GM23338 (cell line): ENCODE measurements around the gene C16orf90. TPM values are rescaled to one million over a fixed set of nuclear protein-coding genes. Genes with fewer than 3 reads are reported as not detected.

Experiments
- ATAC-seq: fragments of 200-7000 bp; cut with Tn5 transposase; 3 replicates; pipeline ENCODE4 v1.9.1; 2020
- DNase-seq: peaks from one replicate; pipeline ENCODE4 v3.0.0-alpha.2; 2015; ENCODE audit warnings: low spot score
- H2AFZ ChIP-seq: fragments of 200-600 bp; sonication (generic); 2 replicates; pipeline ENCODE4 v1.8.0; 2016; ENCODE audit warnings: antibody characterized with exemption, mild to moderate bottlenecking, moderate library complexity
- H3F3A ChIP-seq: fragments of 200-600 bp; sonication (generic); replicated peaks from 2 replicates; pipeline ENCODE4 v1.8.0; 2017; ENCODE audit warnings: antibody characterized with exemption, mixed run types, low read depth
- H3K27ac ChIP-seq: fragments of 200-600 bp; sonication (generic); 2 replicates; pipeline ENCODE4 v1.6.1; 2016; ENCODE audit warnings: low read depth
- H3K27me3 ChIP-seq: fragments of 200-600 bp; sonication (generic); 2 replicates; pipeline ENCODE4 v1.8.0; 2016; ENCODE audit warnings: mild to moderate bottlenecking, mixed run types, moderate library complexity; ENCODE audit not compliant: insufficient read depth
- H3K36me3 ChIP-seq: fragments of 200-600 bp; sonication (generic); 2 replicates; pipeline ENCODE4 v1.8.0; 2016; ENCODE audit warnings: mild to moderate bottlenecking; ENCODE audit not compliant: insufficient read depth
- H3K4me1 ChIP-seq: fragments of 200-600 bp; sonication (generic); 2 replicates; pipeline ENCODE4 v1.8.0; 2016; ENCODE audit warnings: mild to moderate bottlenecking, moderate library complexity; ENCODE audit not compliant: insufficient read depth
- H3K4me2 ChIP-seq: fragments of 200-600 bp; sonication (generic); 2 replicates; pipeline ENCODE4 v1.7.1; 2017; ENCODE audit warnings: mixed run types
- H3K4me3 ChIP-seq: fragments of 200-600 bp; sonication (generic); 2 replicates; pipeline ENCODE4 v1.6.1; 2016; ENCODE audit warnings: mixed run types
- H3K79me2 ChIP-seq: fragments of 200-600 bp; sonication (generic); replicated peaks from 2 replicates; pipeline ENCODE4 v1.8.0; 2017; ENCODE audit warnings: mild to moderate bottlenecking; ENCODE audit not compliant: insufficient read depth
- H3K9me2 ChIP-seq: fragments of 200-600 bp; sonication (generic); 2 replicates; pipeline ENCODE4 v1.8.0; 2017; ENCODE audit not compliant: insufficient read depth
- H4K20me1 ChIP-seq: fragments of 200-600 bp; sonication (generic); replicated peaks from 2 replicates; pipeline ENCODE4 v1.8.0; 2017; ENCODE audit warnings: mild to moderate bottlenecking; ENCODE audit not compliant: insufficient read depth
- H3K27ac Mint-ChIP-seq: 2 replicates; pipeline ENCODE4 v1.8.0; 2020; ENCODE audit warnings: inconsistent platforms, mild to moderate bottlenecking, moderate library complexity, mixed read lengths
- H3K27me3 Mint-ChIP-seq: 3 replicates; pipeline ENCODE4 v1.8.0; 2022; ENCODE audit warnings: low read depth, mild to moderate bottlenecking, moderate library complexity, mixed read lengths, inconsistent platforms; ENCODE audit not compliant: insufficient read depth, poor library complexity
- H3K36me3 Mint-ChIP-seq: 3 replicates; pipeline ENCODE4 v1.8.0; 2021; ENCODE audit warnings: low read depth, mild to moderate bottlenecking, inconsistent platforms, moderate library complexity, mixed read lengths
- H3K4me1 Mint-ChIP-seq: 3 replicates; pipeline ENCODE4 v1.8.0; 2020; ENCODE audit warnings: mild to moderate bottlenecking, inconsistent platforms, mixed read lengths
- H3K4me3 Mint-ChIP-seq: 3 replicates; pipeline ENCODE4 v1.8.0; 2021; ENCODE audit warnings: moderate library complexity, mild to moderate bottlenecking, inconsistent platforms, mixed read lengths
- H3K9me3 Mint-ChIP-seq: 3 replicates; pipeline ENCODE4 v1.8.0; 2020; ENCODE audit warnings: moderate library complexity, mild to moderate bottlenecking, inconsistent platforms, mixed read lengths
- CREB1 ChIP-seq: fragments of 250-450 bp; sonication (Bioruptor Pico); IDR thresholded peaks from 2 replicates; pipeline ENCODE4 v1.5.0; 2020; ENCODE audit warnings: low read depth, mild to moderate bottlenecking, moderate library complexity
- CTCF ChIP-seq, 2 experiments: fragments of 200-600 bp in 1 of 2; sonication (generic) in 1 of 2; conservative IDR thresholded peaks; 2 replicates each; pipeline versions ENCODE4 v1.5.1 to v1.6.1; 2016 to 2017; ENCODE audit warnings: antibody characterized with exemption in 2 of 2, low read depth in 2 of 2, mild to moderate bottlenecking in 2 of 2, moderate library complexity in 1 of 2
- ETS1 ChIP-seq: IDR thresholded peaks from 2 replicates; pipeline ENCODE4 v1.6.1; 2016; ENCODE audit warnings: antibody characterized with exemption
- EZH2 ChIP-seq: fragments of 200-600 bp; sonication (generic); IDR thresholded peaks from one replicate; pipeline ENCODE4 v1.8.0; 2017; ENCODE audit warnings: antibody characterized with exemption, mild to moderate bottlenecking, low read depth; ENCODE audit not compliant: unreplicated experiment
- EZH2phosphoT487 ChIP-seq: fragments of 200-600 bp; sonication (generic); IDR thresholded peaks from one replicate; pipeline ENCODE4 v1.8.1; 2018; ENCODE audit warnings: antibody characterized with exemption; ENCODE audit not compliant: unreplicated experiment
- JUNB ChIP-seq: IDR thresholded peaks from one replicate; pipeline ENCODE4 v1.6.1; 2016; ENCODE audit warnings: antibody characterized with exemption; ENCODE audit not compliant: unreplicated experiment
- NANOG ChIP-seq: IDR thresholded peaks from 2 replicates; pipeline ENCODE4 v1.6.1; 2016; ENCODE audit warnings: antibody characterized with exemption, borderline replicate concordance
- POLR2AphosphoS5 ChIP-seq: IDR thresholded peaks from 2 replicates; pipeline ENCODE4 v1.6.1; 2016; ENCODE audit warnings: antibody characterized with exemption, low read depth
- REST ChIP-seq: IDR thresholded peaks from one replicate; pipeline ENCODE4 v1.6.1; 2018; ENCODE audit warnings: antibody characterized with exemption; ENCODE audit not compliant: unreplicated experiment
- STAT1 ChIP-seq: IDR thresholded peaks from one replicate; pipeline ENCODE4 v1.6.1; 2016; ENCODE audit warnings: antibody characterized with exemption; ENCODE audit not compliant: unreplicated experiment
- ZNF114 ChIP-seq: fragments of 250-450 bp; sonication (Bioruptor Pico); IDR thresholded peaks from 2 replicates; pipeline ENCODE4 v1.5.0; 2020; ENCODE audit warnings: mild to moderate bottlenecking, moderate library complexity
- ZNF331 ChIP-seq: fragments of 250-450 bp; sonication (Bioruptor Pico); IDR thresholded peaks from 2 replicates; pipeline ENCODE4 v1.5.0; 2020; ENCODE audit warnings: low read depth, mild to moderate bottlenecking, moderate library complexity
- ZNF462 ChIP-seq: fragments of 250-450 bp; sonication (Bioruptor Pico); IDR thresholded peaks from 2 replicates; pipeline ENCODE4 v1.5.0; 2020; ENCODE audit warnings: mild to moderate bottlenecking, moderate library complexity
- polyA plus RNA-seq: library from polyadenylated mRNA; unstranded; fragments of >200 nt; fragmentation: Nextera tagmentation; extraction: Ambion mirVana; gene quantifications from 2 replicates; pipeline ENCODE4 v1.2.1, GENCODE V29; 2016
- total RNA-seq: library from RNA; depleted of rRNA; stranded (reverse); fragments of >200 nt; shearing (Covaris generic); gene quantifications from 2 replicates; pipeline ENCODE4 v1.2.3, GENCODE V29; 2014

The C16orf90 gene
- total and polyA plus RNA-seq, 2 experiments from 2014 or later, result not detected

GRCh38 chr16:3501783-3502400 lies 6.6 kb upstream of the C16orf90 start:
- ATAC-seq, result no peak
- Histone ChIP-seq H3K36me3 (no peaks in the 10 kb centered on the region), H3K27ac (peak overlapping the region; percentile 91), H3K4me2 (peak overlapping the region; percentile 73), H3K79me2 (no peaks in the 10 kb centered on the region), H3K4me3 (peak overlapping the region; percentile 85), H3K27me3 (no peaks in the 10 kb centered on the region), H3F3A (peaks cover 12% of the 10 kb centered on the region; the same call in 1 of the 2 replicates), H4K20me1 (no peaks in the 10 kb centered on the region), H3K9me2 (no peaks in the 10 kb centered on the region), H2AFZ (peak overlapping the region; percentile 93), H3K4me1 (no peaks in the 10 kb centered on the region; the same call in 1 of the 2 replicates)
- Mint-ChIP-seq H3K27me3 (peaks cover 6% of the 10 kb centered on the region), H3K36me3 (peaks cover 10% of the 10 kb centered on the region; the same call in 1 of the 3 replicates), H3K27ac (no peak overlapping the region), H3K9me3 (no peaks in the 10 kb centered on the region), H3K4me1 (peaks cover 12% of the 10 kb centered on the region), H3K4me3 (peak overlapping the region; percentile 94)
- peak; percentile 35 for DNase-seq
- TF ChIP-seq REST (no peak), CTCF (conservative IDR thresholded peaks at IDR 0.05; ENCODE audit: low read depth in 2 of 2) (no peak), ZNF331 (no peak), NANOG (no peak), ETS1 (no peak), CREB1 (CRISPR knock-in tag) (no peak), EZH2phosphoT487 (no peak), EZH2 (no peak), POLR2AphosphoS5 (no peak), JUNB (no peak), ZNF462 (no peak), ZNF114 (CRISPR knock-in tag) (no peak), STAT1 (no peak)
